Uterus (tissue), 4 donors: ENCODE measurements around the gene JAZF1. TPM values are rescaled to one million over a fixed set of nuclear protein-coding genes. Genes with fewer than 3 reads are reported as not detected.
"Not testable (repeated sequence)": the region's sequence is repeated elsewhere in the genome, so short reads cannot be mapped to it uniquely, and the experiment has no call there.

ENCODE experiments used
- DNase-seq, 2 donors: peaks; one replicate each; pipeline ENCODE4 v3.0.0-alpha.2; 2019 to 2020
- H3K27ac ChIP-seq, 2 donors: fragments of 200-600 bp; sonication (generic); 1 replicate in 1 of 2; 2 replicates in 1 of 2; pipeline ENCODE4 v1.5.1; 2016 to 2018
- H3K27me3 ChIP-seq, 2 donors: fragments of 200-600 bp; sonication (generic); one replicate each; pipeline ENCODE4 v1.5.1; 2018 to 2019; ENCODE audit warnings: control low read depth in 1 of 2
- H3K36me3 ChIP-seq, 2 donors: fragments of 200-600 bp; sonication (generic); one replicate each; pipeline ENCODE4 v1.5.1; 2019; ENCODE audit warnings: control low read depth in 1 of 2
- H3K4me1 ChIP-seq, 2 donors: fragments of 200-600 bp; sonication (generic); one replicate each; pipeline ENCODE4 v1.5.1; 2018 to 2019; ENCODE audit warnings: control low read depth in 1 of 2
- H3K4me3 ChIP-seq, 2 donors: fragments of 200-600 bp; sonication (generic); 1 replicate in 1 of 2; 2 replicates in 1 of 2; pipeline ENCODE4 v1.5.1; 2018 to 2019; ENCODE audit warnings: mild to moderate bottlenecking in 1 of 2
- H3K9me3 ChIP-seq, 2 donors: fragments of 200-600 bp; sonication (generic); one replicate each; pipeline ENCODE4 v1.5.1; 2019; ENCODE audit warnings: control low read depth in 1 of 2
- POLR2A ChIP-seq, 2 donors: fragments of 450-650 bp; IDR thresholded peaks; one replicate each; pipeline ENCODE4 v1.6.1; 2016; ENCODE audit warnings: antibody characterized with exemption in 2 of 2, mild to moderate bottlenecking in 1 of 2, moderate library complexity in 1 of 2
- intact Hi-C: fragments of 100-400 bp; cut with DNase I; formaldehyde crosslinking; loops from one replicate; pipeline ENCODE4 v1.15.1; 2023; ENCODE audit warnings: low total_unique reads
- total RNA-seq, 4 donors: library from RNA; depleted of rRNA in 3 of 4; stranded (reverse); fragments of >200 nt in 3 of 4; gene quantifications; one replicate each; pipeline versions ENCODE4 v1.1.0 to v1.2.4, GENCODE V29; 2014 to 2023
- TF ChIP-seq, protein P1 (sequence below), 4 experiments: fragments of 200-600 bp in 2 of 4; fragments of 450-650 bp in 2 of 4; sonication (generic) in 2 of 4; IDR thresholded peaks; one replicate each; pipeline ENCODE4 v1.5.1; 2016 to 2019; ENCODE audit warnings: antibody characterized with exemption in 4 of 4, mild to moderate bottlenecking in 2 of 4, moderate library complexity in 1 of 4
- donor health status: DM: yes; HTN: yes; CAD: no.

Gene JAZF1
- total RNA-seq, 4 donors from 2014 or later = 27.6 to 58.5 (median 34.4) TPM

DNA sequence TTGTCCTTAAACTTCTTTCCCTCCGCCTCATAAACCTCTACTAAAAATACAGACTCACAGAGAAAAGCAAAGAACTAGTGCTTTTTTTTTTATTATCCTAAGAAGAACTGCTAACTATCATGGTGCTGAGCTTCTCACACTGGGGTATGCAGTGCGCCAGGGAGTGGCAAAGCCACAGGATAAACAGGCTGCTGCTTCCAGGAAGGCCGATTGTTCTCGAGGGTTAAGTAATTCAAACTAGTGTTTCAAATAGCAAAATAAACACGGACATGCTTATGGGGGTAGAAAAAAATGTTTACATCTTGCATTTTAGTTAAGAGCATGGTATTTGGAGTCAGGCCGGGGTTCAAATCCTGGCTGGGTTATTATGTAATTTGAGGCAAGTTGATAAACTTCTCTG lies 283.6 kb downstream of the JAZF1 start:
- no peaks in the 10 kb centered on the region for H3K36me3 ChIP-seq
- H3K4me1 ChIP-seq = no peaks in the 10 kb centered on the region
- H3K27me3 ChIP-seq = no peaks in the 10 kb centered on the region
- H3K27ac ChIP-seq = no peak overlapping the region
- no peaks in the 10 kb centered on the region for H3K9me3 ChIP-seq
- no peak for DNase-seq
- no peak overlapping the region for H3K4me3 ChIP-seq
- TF ChIP-seq, protein P1, sequence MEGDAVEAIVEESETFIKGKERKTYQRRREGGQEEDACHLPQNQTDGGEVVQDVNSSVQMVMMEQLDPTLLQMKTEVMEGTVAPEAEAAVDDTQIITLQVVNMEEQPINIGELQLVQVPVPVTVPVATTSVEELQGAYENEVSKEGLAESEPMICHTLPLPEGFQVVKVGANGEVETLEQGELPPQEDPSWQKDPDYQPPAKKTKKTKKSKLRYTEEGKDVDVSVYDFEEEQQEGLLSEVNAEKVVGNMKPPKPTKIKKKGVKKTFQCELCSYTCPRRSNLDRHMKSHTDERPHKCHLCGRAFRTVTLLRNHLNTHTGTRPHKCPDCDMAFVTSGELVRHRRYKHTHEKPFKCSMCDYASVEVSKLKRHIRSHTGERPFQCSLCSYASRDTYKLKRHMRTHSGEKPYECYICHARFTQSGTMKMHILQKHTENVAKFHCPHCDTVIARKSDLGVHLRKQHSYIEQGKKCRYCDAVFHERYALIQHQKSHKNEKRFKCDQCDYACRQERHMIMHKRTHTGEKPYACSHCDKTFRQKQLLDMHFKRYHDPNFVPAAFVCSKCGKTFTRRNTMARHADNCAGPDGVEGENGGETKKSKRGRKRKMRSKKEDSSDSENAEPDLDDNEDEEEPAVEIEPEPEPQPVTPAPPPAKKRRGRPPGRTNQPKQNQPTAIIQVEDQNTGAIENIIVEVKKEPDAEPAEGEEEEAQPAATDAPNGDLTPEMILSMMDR (IDR thresholded peaks at IDR 0.05) = no peak
- no peak for TF ChIP-seq POLR2A (IDR thresholded peaks at IDR 0.05)
- intact Hi-C loops = no loop called here

DNA sequence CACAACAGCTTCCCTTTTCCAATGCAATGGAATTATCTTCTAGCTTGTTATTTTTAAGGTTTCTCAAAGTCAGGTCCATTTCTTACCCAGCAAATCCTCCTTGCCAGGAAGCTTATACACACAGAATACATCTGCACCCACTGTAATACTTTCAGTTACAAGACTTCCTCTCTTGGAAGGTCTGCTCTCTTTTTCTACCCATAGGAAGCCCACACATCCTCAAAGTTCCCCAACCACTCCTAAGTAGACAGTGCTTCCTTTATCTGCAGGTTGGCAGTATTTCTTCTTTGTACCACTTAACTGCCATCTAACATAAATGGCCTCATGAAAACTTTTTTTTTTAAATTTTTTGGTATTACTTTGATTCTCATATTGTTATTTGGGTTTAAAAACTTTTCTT lies 285.0 kb downstream of the JAZF1 start:
- intact Hi-C loops = no loop called here
- Histone ChIP-seq H3K27ac (no peak overlapping the region), H3K36me3 (no peaks in the 10 kb centered on the region), H3K4me1 (no peaks in the 10 kb centered on the region), H3K9me3 (no peaks in the 10 kb centered on the region), H3K27me3 (no peaks in the 10 kb centered on the region), H3K4me3 (no peak overlapping the region)
- no peak for DNase-seq
- TF ChIP-seq POLR2A (IDR thresholded peaks at IDR 0.05) = no peak
- TF ChIP-seq, protein P1 (IDR thresholded peaks at IDR 0.05) = no peak

DNA sequence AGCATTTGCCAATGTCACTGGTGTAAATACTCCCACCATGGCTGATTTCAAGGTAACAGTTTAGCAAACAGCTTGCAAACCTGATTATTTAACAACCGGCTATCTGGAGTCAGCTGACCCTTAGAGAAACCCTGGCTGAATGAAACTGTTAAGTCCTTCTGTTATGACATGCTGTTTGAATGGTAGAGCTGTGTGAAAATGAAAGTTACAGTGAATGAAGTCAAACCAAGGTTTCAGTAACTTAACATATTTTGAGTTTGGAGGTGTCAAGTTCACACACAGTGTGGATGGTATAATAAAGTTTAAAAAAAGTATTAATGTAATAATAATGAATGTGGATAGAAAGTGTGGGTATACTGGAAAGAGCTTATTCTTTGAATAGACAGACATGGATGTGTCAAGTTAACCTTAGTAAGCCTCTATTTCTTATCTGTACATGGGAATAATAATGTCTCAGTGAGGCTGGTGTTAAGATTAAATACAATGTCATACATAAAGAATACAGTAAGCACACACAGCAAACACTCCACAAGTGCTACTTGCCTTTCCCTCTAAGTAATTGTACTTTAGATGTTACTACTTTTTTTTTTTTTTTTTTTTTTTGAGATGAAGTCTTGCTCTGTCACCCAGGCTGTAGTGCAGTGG lies 290.3 kb downstream of the JAZF1 start:
- no peak for TF ChIP-seq POLR2A (IDR thresholded peaks at IDR 0.05)
- TF ChIP-seq, protein P1 (IDR thresholded peaks at IDR 0.05) = no peak

DNA sequence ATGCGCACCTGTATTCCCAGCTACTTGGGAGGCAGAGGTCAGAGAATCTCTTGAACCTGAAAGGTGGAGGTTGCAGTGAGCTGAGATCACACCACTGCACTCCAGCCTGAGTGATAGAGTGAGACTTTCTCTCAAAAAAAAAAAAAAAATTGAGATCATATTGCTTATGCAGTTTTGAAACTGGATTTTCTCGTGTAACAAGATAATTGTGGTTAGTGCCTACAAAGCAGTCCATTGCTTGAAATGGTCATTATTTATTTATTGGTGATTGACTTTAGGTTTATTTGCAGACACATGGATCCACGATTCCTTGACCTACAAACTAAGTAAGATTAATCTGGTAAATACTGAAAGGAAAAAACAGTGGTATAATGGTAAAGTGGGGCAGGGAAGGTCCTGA lies 290.8 kb downstream of the JAZF1 start:
- Histone ChIP-seq H3K9me3 (no peaks in the 10 kb centered on the region), H3K27me3 (no peaks in the 10 kb centered on the region), H3K36me3 (no peaks in the 10 kb centered on the region), H3K4me3 (no peak overlapping the region), H3K4me1 (no peaks in the 10 kb centered on the region), H3K27ac (no peak overlapping the region)
- DNase-seq = no peak
- intact Hi-C loops = no loop called here
- no peak for TF ChIP-seq POLR2A (IDR thresholded peaks at IDR 0.05)
- TF ChIP-seq, protein P1 (IDR thresholded peaks at IDR 0.05) = no peak

More for the DNA sequence above, 290.3 kb downstream of the JAZF1 start:
- no peak for DNase-seq
- Histone ChIP-seq H3K4me3 (no peak overlapping the region), H3K27me3 (no peaks in the 10 kb centered on the region), H3K9me3 (no peaks in the 10 kb centered on the region), H3K27ac (no peak overlapping the region), H3K36me3 (no peaks in the 10 kb centered on the region), H3K4me1 (no peaks in the 10 kb centered on the region)
- intact Hi-C loops = no loop called here

DNA sequence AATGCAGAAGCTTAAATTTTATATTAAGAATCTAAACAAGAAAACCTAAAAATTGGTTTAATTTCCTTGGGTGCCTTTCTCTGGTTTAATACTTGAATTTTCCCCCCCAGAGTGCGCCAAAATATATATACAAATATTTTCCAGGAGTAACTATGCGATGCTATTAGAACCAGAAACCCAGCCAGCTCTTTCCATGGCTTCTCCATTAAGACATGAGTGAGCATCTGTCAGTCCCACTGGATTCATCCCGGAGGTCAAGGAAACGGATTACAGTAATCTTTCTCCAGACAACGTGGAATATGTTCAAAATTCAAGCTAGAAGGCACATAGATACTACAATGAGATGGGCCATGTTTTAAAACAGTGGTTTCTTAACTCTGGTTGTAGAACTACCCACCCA lies 291.9 kb downstream of the JAZF1 start:
- TF ChIP-seq, protein P1 (IDR thresholded peaks at IDR 0.05) = no peak
- TF ChIP-seq POLR2A (IDR thresholded peaks at IDR 0.05) = no peak
- no peaks in the 10 kb centered on the region for H3K9me3 ChIP-seq
- intact Hi-C loops = no loop called here
- no peaks in the 10 kb centered on the region for H3K4me1 ChIP-seq
- H3K27me3 ChIP-seq = no peaks in the 10 kb centered on the region
- H3K27ac ChIP-seq = no peak overlapping the region
- no peak for DNase-seq
- no peaks in the 10 kb centered on the region for H3K36me3 ChIP-seq
- H3K4me3 ChIP-seq = no peak overlapping the region

DNA sequence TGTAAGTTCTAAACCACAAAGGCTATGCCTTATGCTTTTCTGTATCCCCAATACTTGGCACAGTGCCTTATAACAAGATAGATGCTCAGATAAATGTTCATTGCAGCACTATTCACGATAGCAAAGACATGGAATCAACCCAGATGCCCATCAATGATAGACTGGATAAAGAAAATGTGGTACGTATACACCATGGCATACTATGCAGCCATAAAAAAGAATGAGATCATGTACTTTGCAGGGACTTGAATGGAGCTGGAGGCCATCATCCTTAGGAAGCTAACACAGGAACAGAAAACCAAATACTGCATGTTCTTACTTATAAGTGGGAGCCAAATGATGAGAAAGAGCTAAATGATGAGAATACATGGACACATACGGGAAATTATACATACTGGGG lies 293.9 kb downstream of the JAZF1 start:
- H3K27me3 ChIP-seq, DNase-seq, H3K27ac ChIP-seq, intact Hi-C loops, H3K9me3 ChIP-seq, H3K4me3 ChIP-seq, H3K36me3 ChIP-seq, H3K4me1 ChIP-seq: not testable (repeated sequence)
